HEK293 (cell line): ENCODE results near the gene ST3GAL5.

Experiments
- CTCF ChIA-PET: fragments of 350-600 bp; formaldehyde crosslinking; extraction: SDS; loops from one replicate; lab custom pipeline; 2021; ENCODE audit warnings: antibody characterized with exemption; lab: Yijun Ruan, JAX
- POLR2A ChIA-PET: fragments of 300-600 bp; formaldehyde crosslinking; extraction: SDS; loops from one replicate; lab custom pipeline; 2020; ENCODE audit warnings: antibody characterized with exemption, inconsistent platforms; lab: Yijun Ruan, JAX
- H3K27ac ChIP-seq: fragments of 200-500 bp; sonication (Bioruptor generic); 2 replicates; pipeline ENCODE4 v1.5.1; 2014; ENCODE audit warnings: low read depth, low read length, control low read depth, inconsistent platforms; ENCODE audit errors: extremely low read depth
- H3K36me3 ChIP-seq, 2 experiments: fragments of 200-500 bp in 1 of 2; sonication (Bioruptor generic) in 1 of 2; 1 replicate in 1 of 2; 2 replicates in 1 of 2; pipeline ENCODE4 v1.5.1; 2014 to 2017; ENCODE audit warnings: inconsistent platforms in 2 of 2, low read length in 2 of 2; ENCODE audit not compliant: control insufficient read depth in 2 of 2, insufficient read depth in 1 of 2
- H3K4me1 ChIP-seq: fragments of 200-500 bp; sonication (Bioruptor generic); 2 replicates; pipeline ENCODE4 v1.5.1; 2014; ENCODE audit warnings: mild to moderate bottlenecking, low read length, inconsistent platforms; ENCODE audit not compliant: control insufficient read depth, insufficient read depth
- H3K4me3 ChIP-seq: 2 replicates; pipeline ENCODE4 v1.5.1; 2011; ENCODE audit warnings: low read depth, mild to moderate bottlenecking, control low read depth, low read length, moderate library complexity
- H3K9me3 ChIP-seq: fragments of 200-500 bp; sonication (Bioruptor generic); 2 replicates; pipeline ENCODE4 v1.5.1; 2014; ENCODE audit warnings: low read depth, low read length, inconsistent platforms; ENCODE audit not compliant: control insufficient read depth, insufficient read depth
- EGR2 ChIP-seq: fragments of 450-650 bp; formaldehyde crosslinking; IDR thresholded peaks from 2 replicates; pipeline ENCODE4 v1.5.1; 2016; ENCODE audit warnings: low read depth, missing biosample characterization, missing genetic modification characterization
- SETDB1 ChIP-seq: IDR thresholded peaks from one replicate; pipeline ENCODE4 v1.6.1; 2017; ENCODE audit warnings: mild to moderate bottlenecking, low read length, moderate library complexity, mixed read lengths; ENCODE audit not compliant: insufficient read length
- SP7 ChIP-seq: fragments of 450-650 bp; formaldehyde crosslinking; IDR thresholded peaks from 2 replicates; pipeline ENCODE4 v1.5.1; 2016; ENCODE audit warnings: missing biosample characterization, missing genetic modification characterization
- ZBTB10 ChIP-seq: fragments of 450-650 bp; formaldehyde crosslinking; IDR thresholded peaks from 2 replicates; pipeline ENCODE4 v1.5.1; 2016; ENCODE audit warnings: missing biosample characterization, missing genetic modification characterization
- ZBTB26 ChIP-seq: fragments of 450-650 bp; formaldehyde crosslinking; optimal IDR thresholded peaks from 2 replicates; pipeline ENCODE3; 2016; ENCODE audit warnings: missing biosample characterization, mild to moderate bottlenecking, missing genetic modification characterization
- ZFP3 ChIP-seq: fragments of 450-650 bp; formaldehyde crosslinking; IDR thresholded peaks from 2 replicates; pipeline ENCODE4 v1.5.1; 2016; ENCODE audit warnings: low read depth, missing biosample characterization, missing genetic modification characterization
- ZIC2 ChIP-seq: fragments of 450-650 bp; formaldehyde crosslinking; IDR thresholded peaks from 2 replicates; pipeline ENCODE4 v1.5.1; 2016; ENCODE audit warnings: missing biosample characterization, missing genetic modification characterization
- ZNF10 ChIP-seq: fragments of 450-650 bp; formaldehyde crosslinking; IDR thresholded peaks from 2 replicates; pipeline ENCODE4 v1.5.1; 2017; ENCODE audit warnings: missing biosample characterization, missing genetic modification characterization
- ZNF16 ChIP-seq: fragments of 450-650 bp; formaldehyde crosslinking; IDR thresholded peaks from 2 replicates; pipeline ENCODE4 v1.5.1; 2016; ENCODE audit warnings: low read depth, missing biosample characterization, missing genetic modification characterization
- ZNF274 ChIP-seq, 2 experiments: fragments of 200-500 bp in 1 of 2; fragments of 450-650 bp in 1 of 2; sonication (Bioruptor generic) in 1 of 2; formaldehyde crosslinking in 1 of 2; IDR thresholded peaks; 2 replicates each; pipeline versions ENCODE4 v1.5.1 to v1.6.1; 2014 to 2016; ENCODE audit warnings: borderline replicate concordance in 1 of 2, inconsistent platforms in 1 of 2, low read length in 1 of 2, missing biosample characterization in 1 of 2, missing genetic modification characterization in 1 of 2
- ZNF292 ChIP-seq: fragments of 450-650 bp; formaldehyde crosslinking; IDR thresholded peaks from 2 replicates; pipeline ENCODE4 v1.5.1; 2016; ENCODE audit warnings: low read depth, missing biosample characterization, missing genetic modification characterization, borderline replicate concordance
- ZNF341 ChIP-seq: fragments of 450-650 bp; formaldehyde crosslinking; IDR thresholded peaks from 2 replicates; pipeline ENCODE4; 2016; ENCODE audit warnings: low read depth, missing biosample characterization, missing genetic modification characterization
- ZNF366 ChIP-seq: fragments of 450-650 bp; formaldehyde crosslinking; conservative IDR thresholded peaks from 2 replicates; pipeline ENCODE4 v1.5.1; 2016; ENCODE audit warnings: missing biosample characterization, missing genetic modification characterization
- ZNF433 ChIP-seq: fragments of 450-650 bp; formaldehyde crosslinking; IDR thresholded peaks from 2 replicates; pipeline ENCODE4 v1.5.1; 2016; ENCODE audit warnings: missing biosample characterization, missing genetic modification characterization, low read depth
- ZNF488 ChIP-seq: fragments of 450-650 bp; formaldehyde crosslinking; IDR thresholded peaks from 2 replicates; pipeline ENCODE4 v1.5.1; 2016; ENCODE audit warnings: missing biosample characterization, missing genetic modification characterization
- ZNF501 ChIP-seq: fragments of 450-650 bp; formaldehyde crosslinking; IDR thresholded peaks from 2 replicates; pipeline ENCODE4 v1.5.1; 2016; ENCODE audit warnings: missing biosample characterization, missing genetic modification characterization
- ZNF513 ChIP-seq: fragments of 450-650 bp; IDR thresholded peaks from 2 replicates; pipeline ENCODE4 v1.5.1; 2018; ENCODE audit warnings: missing biosample characterization, missing genetic modification characterization
- ZNF514 ChIP-seq: fragments of 450-650 bp; formaldehyde crosslinking; IDR thresholded peaks from 2 replicates; pipeline ENCODE4 v1.5.1; 2016; ENCODE audit warnings: missing biosample characterization, missing genetic modification characterization
- ZNF544 ChIP-seq: fragments of 450-650 bp; formaldehyde crosslinking; IDR thresholded peaks from 2 replicates; pipeline ENCODE4 v1.5.0; 2017; ENCODE audit warnings: missing biosample characterization, missing genetic modification characterization
- ZNF558 ChIP-seq: fragments of 450-650 bp; formaldehyde crosslinking; IDR thresholded peaks from 2 replicates; pipeline ENCODE4 v1.5.1; 2016; ENCODE audit warnings: missing biosample characterization, missing genetic modification characterization
- ZNF600 ChIP-seq: fragments of 450-650 bp; formaldehyde crosslinking; IDR thresholded peaks from 2 replicates; pipeline ENCODE4 v1.5.1; 2016; ENCODE audit warnings: missing biosample characterization, missing genetic modification characterization
- ZNF623 ChIP-seq: fragments of 450-650 bp; formaldehyde crosslinking; IDR thresholded peaks from 2 replicates; pipeline ENCODE4 v1.5.1; 2016; ENCODE audit warnings: missing biosample characterization, missing genetic modification characterization
- ZNF626 ChIP-seq: fragments of 450-650 bp; sonication (Bioruptor Pico); formaldehyde crosslinking; IDR thresholded peaks from 2 replicates; pipeline ENCODE4 v1.5.1; 2018; ENCODE audit warnings: missing biosample characterization, missing genetic modification characterization, inconsistent platforms
- ZNF639 ChIP-seq: fragments of 450-650 bp; formaldehyde crosslinking; IDR thresholded peaks from 2 replicates; pipeline ENCODE4 v1.5.1; 2016; ENCODE audit warnings: missing biosample characterization, missing genetic modification characterization
- ZNF701 ChIP-seq: fragments of 450-650 bp; formaldehyde crosslinking; IDR thresholded peaks from 2 replicates; pipeline ENCODE4 v1.5.1; 2016; ENCODE audit warnings: missing biosample characterization, missing genetic modification characterization
- ZNF704 ChIP-seq: fragments of 450-650 bp; formaldehyde crosslinking; IDR thresholded peaks from 2 replicates; pipeline ENCODE4 v1.5.1; 2016; ENCODE audit warnings: missing biosample characterization, missing genetic modification characterization
- ZNF777 ChIP-seq: fragments of 450-650 bp; formaldehyde crosslinking; IDR thresholded peaks from 2 replicates; pipeline ENCODE4 v1.5.1; 2017; ENCODE audit warnings: missing biosample characterization, missing genetic modification characterization, borderline replicate concordance
- ZNF785 ChIP-seq: fragments of 450-650 bp; formaldehyde crosslinking; IDR thresholded peaks from 2 replicates; pipeline ENCODE4 v1.5.1; 2016; ENCODE audit warnings: missing biosample characterization, missing genetic modification characterization

The ST3GAL5 gene

GRCh38 chr2:85846411-85846810 lies 42.4 kb downstream of the ST3GAL5 start:
- H3K4me3 ChIP-seq = no peak overlapping the region
- H3K27ac ChIP-seq = no peak overlapping the region
- CTCF ChIA-PET = no interaction called here
- H3K36me3 ChIP-seq = peaks cover 0 to 23% of the 10 kb centered on the region in 2 experiments; a peak in 2 of 3 replicates
- H3K9me3 ChIP-seq = no peaks in the 10 kb centered on the region
- POLR2A ChIA-PET = no interaction called here
- TF ChIP-seq ZNF639 (tag by site-specific recombination) (no peak), ZBTB26 (tag by site-specific recombination) (no peak), ZNF600 (tag by site-specific recombination) (no peak), ZNF704 (tag by site-specific recombination) (no peak), ZNF366 (tag by site-specific recombination) (no peak), ZNF623 (tag by site-specific recombination) (no peak), ZFP3 (tag by site-specific recombination) (no peak), ZNF558 (tag by site-specific recombination) (no peak), ZNF16 (tag by site-specific recombination) (no peak), ZNF10 (tag by site-specific recombination) (no peak), ZNF488 (tag by site-specific recombination) (no peak), SP7 (tag by site-specific recombination) (no peak), ZNF274 (IDR thresholded peaks at IDR 0.05; ENCODE audit: low read length) (no peak), ZNF274 (tag by site-specific recombination; IDR thresholded peaks at IDR 0.05; ENCODE audit: borderline replicate concordance) (no peak), ZNF514 (tag by site-specific recombination) (no peak)
- no peaks in the 10 kb centered on the region for H3K4me1 ChIP-seq

GRCh38 chr2:85844486-85844885 lies 44.3 kb downstream of the ST3GAL5 start:
- H3K36me3 ChIP-seq = peaks cover 0 to 20% of the 10 kb centered on the region in 2 experiments; a peak in 2 of 3 replicates
- ChIA-PET CTCF (interaction anchor here (1.2 to 1.3 kb wide), 2 partner anchors 17 to 209 kb away, joined by 3 to 6 read pairs; no protein-coding TSS in a partner anchor), POLR2A (no interaction called here)
- no peaks in the 10 kb centered on the region for H3K4me1 ChIP-seq
- H3K27ac ChIP-seq = no peak overlapping the region
- H3K9me3 ChIP-seq = no peaks in the 10 kb centered on the region
- H3K4me3 ChIP-seq = no peak overlapping the region
- TF ChIP-seq ZNF341 (tag by site-specific recombination) (no peak), ZBTB10 (tag by site-specific recombination) (no peak), SETDB1 (no peak), ZNF501 (tag by site-specific recombination) (no peak), EGR2 (tag by site-specific recombination) (no peak), ZIC2 (tag by site-specific recombination) (no peak), ZNF701 (tag by site-specific recombination) (no peak), ZNF626 (tag by site-specific recombination) (no peak), ZNF292 (tag by site-specific recombination) (no peak), ZNF785 (tag by site-specific recombination) (no peak), ZNF777 (tag by site-specific recombination) (no peak), ZNF544 (tag by site-specific recombination) (no peak), ZNF513 (tag by site-specific recombination) (no peak), ZNF433 (no peak)
